Measurements from ENCODE around the gene SH3RF3. TPM values are rescaled to one million over a fixed set of nuclear protein-coding genes. Genes with fewer than 3 reads are reported as not detected.

Gene SH3RF3
- total and polyA plus RNA-seq, 10 of the 15 experiments (the other 5 are each of a cell fraction or from before 2014, with no cell fraction given), result 0.08 to 8.8 (median 2.3) TPM

DNA sequence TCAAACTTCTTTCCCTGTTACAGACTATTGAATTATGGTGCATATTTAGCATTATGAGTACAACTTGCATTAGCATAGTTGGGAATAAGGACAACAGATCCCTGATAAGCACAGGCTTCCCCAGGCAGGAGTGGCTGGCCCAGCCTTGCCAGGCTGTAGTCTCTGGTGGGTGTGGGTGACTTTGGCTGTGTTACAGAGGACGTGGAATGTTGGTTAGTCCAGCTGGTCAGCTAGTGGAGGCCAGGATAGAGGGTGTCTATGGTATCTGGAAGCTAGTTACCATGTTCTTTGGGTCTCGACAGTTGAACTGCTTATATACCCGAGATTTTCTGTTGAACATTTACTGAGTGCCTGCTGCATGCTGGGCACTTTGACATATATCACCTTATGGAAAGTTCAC, 4.7 kb downstream of the SH3RF3 start:
- RAD21 ChIA-PET (ENCODE audit: unreplicated experiment), result interaction anchor here (0.8 to 9.2 kb wide), 8 partner anchors 15 to 380 kb away, joined by 3 to 67 read pairs (median 4); no protein-coding TSS in a partner anchor

More for the DNA sequence above, 4.7 kb downstream of the SH3RF3 start:
- Histone ChIP-seq H3K27me3 (replicated peaks in 1 of 2; ENCODE audit: control insufficient read depth in 2 of 2, insufficient read depth in 2 of 2, low read length in 1 of 2) (peaks cover 0 to 2% of the 10 kb centered on the region in 2 experiments; a peak in 3 of 4 replicates), H4K20me1 (ENCODE audit: control insufficient read depth, insufficient read depth) (no peaks in the 10 kb centered on the region), H3K36me3 (ENCODE audit: control insufficient read depth in 2 of 2, insufficient read depth in 2 of 2, low read length in 1 of 2) (no peaks in the 10 kb centered on the region), H3K4me3 (no peak overlapping the region), H2AFZ (ENCODE audit: control insufficient read depth, low read depth, low read length) (no peak overlapping the region), H3K4me1 (ENCODE audit: control insufficient read depth, insufficient read depth, low read length) (peaks cover 5% of the 10 kb centered on the region), H3K27ac (ENCODE audit: control insufficient read depth, insufficient read depth) (no peak overlapping the region), H3K9me3 (replicated peaks; ENCODE audit: control insufficient read depth, insufficient read depth, low read length) (no peaks in the 10 kb centered on the region), H3K79me2 (ENCODE audit: control insufficient read depth, insufficient read depth, low read length) (peaks cover 10% of the 10 kb centered on the region), H3K9ac (ENCODE audit: control insufficient read depth, insufficient read depth, low read length) (no peak overlapping the region), H3K4me2 (ENCODE audit: control insufficient read depth, insufficient read depth) (no peak overlapping the region)
- ChIA-PET SMC1A (ENCODE audit: uncharacterized antibody, unreplicated experiment) (interaction anchor here (1.1 to 5.0 kb wide), 16 partner anchors 8 to 380 kb away, joined by 3 to 48 read pairs (median 4); no protein-coding TSS in a partner anchor), POLR2A (interaction anchor here (1.8 kb wide), 1 partner anchor 82 kb away, joined by 7 read pairs; no protein-coding TSS in a partner anchor), CTCF (interaction anchor here (0.6 to 6.1 kb wide), 8 partner anchors 11 to 405 kb away, joined by 3 to 48 read pairs (median 8); no protein-coding TSS in a partner anchor)
- FAIRE-seq, result no peak
- in situ Hi-C loops (cut with MboI) (no loop called here), intact Hi-C loops (cut with micrococcal nuclease; ENCODE audit: unreplicated experiment) (loop anchor here (5.0 kb wide), 1 partner anchor 124 kb away; no protein-coding TSS in a partner anchor)
- TF ChIP-seq MEF2B (IDR thresholded peaks at IDR 0.05; ENCODE audit: partially characterized antibody, poor library complexity, severe bottlenecking) (no peak), BACH1 (IDR thresholded peaks at IDR 0.05; ENCODE audit: borderline replicate concordance) (no peak), MXI1 (IDR thresholded peaks at IDR 0.05; ENCODE audit: low read depth, low read length) (no peak), HDAC2 (IDR thresholded peaks at IDR 0.05) (no peak), ZNF274 (IDR thresholded peaks at IDR 0.05; ENCODE audit: insufficient read depth, insufficient read length) (no peak), TARDBP (IDR thresholded peaks at IDR 0.05; ENCODE audit: borderline replicate concordance) (no peak), ZNF217 (IDR thresholded peaks at IDR 0.05) (no peak), LARP7 (IDR thresholded peaks at IDR 0.05) (no peak), POLR2AphosphoS2 (IDR thresholded peaks at IDR 0.05; ENCODE audit: low read depth, low read length) (no peak), POLR2A (IDR thresholded peaks at IDR 0.05; ENCODE audit: low read depth, low read length) (no peak), SRF (IDR thresholded peaks at IDR 0.05; ENCODE audit: low read depth in 2 of 2, low read length in 2 of 2) (no peak)
- TF ChIP-seq, protein P1, sequence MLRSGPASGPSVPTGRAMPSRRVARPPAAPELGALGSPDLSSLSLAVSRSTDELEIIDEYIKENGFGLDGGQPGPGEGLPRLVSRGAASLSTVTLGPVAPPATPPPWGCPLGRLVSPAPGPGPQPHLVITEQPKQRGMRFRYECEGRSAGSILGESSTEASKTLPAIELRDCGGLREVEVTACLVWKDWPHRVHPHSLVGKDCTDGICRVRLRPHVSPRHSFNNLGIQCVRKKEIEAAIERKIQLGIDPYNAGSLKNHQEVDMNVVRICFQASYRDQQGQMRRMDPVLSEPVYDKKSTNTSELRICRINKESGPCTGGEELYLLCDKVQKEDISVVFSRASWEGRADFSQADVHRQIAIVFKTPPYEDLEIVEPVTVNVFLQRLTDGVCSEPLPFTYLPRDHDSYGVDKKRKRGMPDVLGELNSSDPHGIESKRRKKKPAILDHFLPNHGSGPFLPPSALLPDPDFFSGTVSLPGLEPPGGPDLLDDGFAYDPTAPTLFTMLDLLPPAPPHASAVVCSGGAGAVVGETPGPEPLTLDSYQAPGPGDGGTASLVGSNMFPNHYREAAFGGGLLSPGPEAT (IDR thresholded peaks at IDR 0.05; ENCODE audit: low read depth), result no peak
- TF ChIP-seq, protein P2, sequence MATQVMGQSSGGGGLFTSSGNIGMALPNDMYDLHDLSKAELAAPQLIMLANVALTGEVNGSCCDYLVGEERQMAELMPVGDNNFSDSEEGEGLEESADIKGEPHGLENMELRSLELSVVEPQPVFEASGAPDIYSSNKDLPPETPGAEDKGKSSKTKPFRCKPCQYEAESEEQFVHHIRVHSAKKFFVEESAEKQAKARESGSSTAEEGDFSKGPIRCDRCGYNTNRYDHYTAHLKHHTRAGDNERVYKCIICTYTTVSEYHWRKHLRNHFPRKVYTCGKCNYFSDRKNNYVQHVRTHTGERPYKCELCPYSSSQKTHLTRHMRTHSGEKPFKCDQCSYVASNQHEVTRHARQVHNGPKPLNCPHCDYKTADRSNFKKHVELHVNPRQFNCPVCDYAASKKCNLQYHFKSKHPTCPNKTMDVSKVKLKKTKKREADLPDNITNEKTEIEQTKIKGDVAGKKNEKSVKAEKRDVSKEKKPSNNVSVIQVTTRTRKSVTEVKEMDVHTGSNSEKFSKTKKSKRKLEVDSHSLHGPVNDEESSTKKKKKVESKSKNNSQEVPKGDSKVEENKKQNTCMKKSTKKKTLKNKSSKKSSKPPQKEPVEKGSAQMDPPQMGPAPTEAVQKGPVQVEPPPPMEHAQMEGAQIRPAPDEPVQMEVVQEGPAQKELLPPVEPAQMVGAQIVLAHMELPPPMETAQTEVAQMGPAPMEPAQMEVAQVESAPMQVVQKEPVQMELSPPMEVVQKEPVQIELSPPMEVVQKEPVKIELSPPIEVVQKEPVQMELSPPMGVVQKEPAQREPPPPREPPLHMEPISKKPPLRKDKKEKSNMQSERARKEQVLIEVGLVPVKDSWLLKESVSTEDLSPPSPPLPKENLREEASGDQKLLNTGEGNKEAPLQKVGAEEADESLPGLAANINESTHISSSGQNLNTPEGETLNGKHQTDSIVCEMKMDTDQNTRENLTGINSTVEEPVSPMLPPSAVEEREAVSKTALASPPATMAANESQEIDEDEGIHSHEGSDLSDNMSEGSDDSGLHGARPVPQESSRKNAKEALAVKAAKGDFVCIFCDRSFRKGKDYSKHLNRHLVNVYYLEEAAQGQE (IDR thresholded peaks at IDR 0.05; ENCODE audit: low read depth, low read length), result no peak
- DNase-seq (ENCODE audit: low read depth, low spot score), result no peak
- ATAC-seq, result no peak
- WGBS (ENCODE audit: insufficient coverage, insufficient replicate concordance, low lambda C conversion rate, missing lambda C conversion rate), result 12% methylated on average over 3 of the region's 3 CpGs
- BruUV-seq (replicated peaks), result TSS peak; percentile 5

Data from GM12878 (cell line).